GM21423 (cell line): ENCODE measurements around the gene GFI1B.

Source experiments
- ATAC-seq: cut with Tn5 transposase; IDR thresholded peaks from one replicate; pipeline ENCODE4 v1.9.1; 2021; ENCODE audit warnings: mild to moderate bottlenecking, moderate library complexity; ENCODE audit not compliant: unreplicated experiment

The GFI1B gene

GRCh38 chr9:132978451-132979131, at the start of gene GFI1B:
Gene GFI1B, plus strand, starts transcription at chr9:132978694. Its CDS starts 7,985 bp downstream, at chr9:132986679.
- ATAC-seq = no peak

GRCh38 chr9:132931178-132931735, 47.2 kb upstream of the GFI1B start:
- ATAC-seq = no peak

- ATAC-seq = no peak
Measured at GRCh38 chr9:132935026-132935425, 43.5 kb upstream of the GFI1B start.

- no peak for ATAC-seq
Measured at GRCh38 chr9:132937463-132937901, 41.0 kb upstream of the GFI1B start.

GRCh38 chr9:132939169-132939568, 39.3 kb upstream of the GFI1B start:
- ATAC-seq = no peak

GRCh38 chr9:132942541-132943182, 35.8 kb upstream of the GFI1B start:
- ATAC-seq = no peak

- peak; percentile 2 for ATAC-seq
Measured at GRCh38 chr9:132943651-132944293, 34.7 kb upstream of the GFI1B start.

- ATAC-seq = peak; percentile 74
Measured at GRCh38 chr9:132944294-132945185, 34.0 kb upstream of the GFI1B start, which contains the start of gene TSC1. Gene TSC1, minus strand, starts transcription at chr9:132944616. Its CDS starts 15,744 bp downstream, at chr9:132928872.

GRCh38 chr9:132945186-132946130, 33.0 kb upstream of the GFI1B start:
- no peak for ATAC-seq

GRCh38 chr9:132946211-132946610, 32.3 kb upstream of the GFI1B start:
- no peak for ATAC-seq

- no peak for ATAC-seq
Measured at GRCh38 chr9:132946631-132947295, 31.7 kb upstream of the GFI1B start.

GRCh38 chr9:132947756-132948155, 30.7 kb upstream of the GFI1B start:
- no peak for ATAC-seq

GRCh38 chr9:132948482-132949050, 29.9 kb upstream of the GFI1B start:
- ATAC-seq = no peak

GRCh38 chr9:132949709-132950108, 28.8 kb upstream of the GFI1B start:
- no peak for ATAC-seq

GRCh38 chr9:132955123-132955522, 23.4 kb upstream of the GFI1B start:
- no peak for ATAC-seq

GRCh38 chr9:132955768-132956167, 22.7 kb upstream of the GFI1B start:
- no peak for ATAC-seq

- ATAC-seq = no peak
Measured at GRCh38 chr9:132957805-132958204, 20.7 kb upstream of the GFI1B start.

- no peak for ATAC-seq
Measured at GRCh38 chr9:132961002-132961401, 17.5 kb upstream of the GFI1B start.

- no peak for ATAC-seq
Measured at GRCh38 chr9:132965478-132965877, 13.0 kb upstream of the GFI1B start.
